ENCODE results near the gene FOXD1. TPM values are rescaled to one million over a fixed set of nuclear protein-coding genes. Genes with fewer than 3 reads are reported as not detected.
"Not testable (repeated sequence)": the region's sequence is repeated elsewhere in the genome, so short reads cannot be mapped to it uniquely, and the experiment has no call there.

Gene FOXD1
- total and polyA plus RNA-seq, 9 donors: 0.08 to 0.73 (median 0.15) TPM; not detected in 1

DNA sequence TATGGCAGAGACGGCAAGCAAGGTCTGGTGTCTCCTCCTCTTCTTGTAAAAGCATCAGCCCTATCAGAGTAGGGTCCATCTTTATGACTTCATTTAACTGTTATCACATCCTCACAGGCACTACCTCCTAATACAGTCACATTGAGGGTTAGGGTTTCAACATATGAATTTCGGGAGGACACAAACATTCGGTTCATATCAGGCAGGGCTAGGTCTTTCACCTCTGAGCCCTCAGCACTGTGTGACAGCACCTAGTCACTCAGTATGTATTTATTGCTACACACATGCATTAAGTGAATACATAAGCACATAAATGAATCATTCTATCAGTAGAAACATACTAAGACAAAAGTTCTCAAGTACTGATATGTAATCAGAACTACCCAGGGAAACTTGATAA, 40.2 kb upstream of the FOXD1 start:
- Histone ChIP-seq H3K4me1 (ENCODE audit: insufficient read depth) (no peaks in the 10 kb centered on the region), H3K27ac (no peak overlapping the region), H3K4me3 (no peak overlapping the region), H3K9me3 (no peaks in the 10 kb centered on the region), H3K27me3 (no peaks in the 10 kb centered on the region), H3K36me3 (no peaks in the 10 kb centered on the region)
- no peak for DNase-seq
- WGBS, 3 donors: 80 to 84% (median 81%) methylated on average over 3 of the region's 3 CpGs
- no peak for TF ChIP-seq POLR2A (IDR thresholded peaks at IDR 0.05)
- TF ChIP-seq, protein P1, sequence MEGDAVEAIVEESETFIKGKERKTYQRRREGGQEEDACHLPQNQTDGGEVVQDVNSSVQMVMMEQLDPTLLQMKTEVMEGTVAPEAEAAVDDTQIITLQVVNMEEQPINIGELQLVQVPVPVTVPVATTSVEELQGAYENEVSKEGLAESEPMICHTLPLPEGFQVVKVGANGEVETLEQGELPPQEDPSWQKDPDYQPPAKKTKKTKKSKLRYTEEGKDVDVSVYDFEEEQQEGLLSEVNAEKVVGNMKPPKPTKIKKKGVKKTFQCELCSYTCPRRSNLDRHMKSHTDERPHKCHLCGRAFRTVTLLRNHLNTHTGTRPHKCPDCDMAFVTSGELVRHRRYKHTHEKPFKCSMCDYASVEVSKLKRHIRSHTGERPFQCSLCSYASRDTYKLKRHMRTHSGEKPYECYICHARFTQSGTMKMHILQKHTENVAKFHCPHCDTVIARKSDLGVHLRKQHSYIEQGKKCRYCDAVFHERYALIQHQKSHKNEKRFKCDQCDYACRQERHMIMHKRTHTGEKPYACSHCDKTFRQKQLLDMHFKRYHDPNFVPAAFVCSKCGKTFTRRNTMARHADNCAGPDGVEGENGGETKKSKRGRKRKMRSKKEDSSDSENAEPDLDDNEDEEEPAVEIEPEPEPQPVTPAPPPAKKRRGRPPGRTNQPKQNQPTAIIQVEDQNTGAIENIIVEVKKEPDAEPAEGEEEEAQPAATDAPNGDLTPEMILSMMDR (IDR thresholded peaks at IDR 0.05): no peak
- TF ChIP-seq EP300 (IDR thresholded peaks at IDR 0.05): no peak
- intact Hi-C loops (cut with DNase I): no loop called here

DNA sequence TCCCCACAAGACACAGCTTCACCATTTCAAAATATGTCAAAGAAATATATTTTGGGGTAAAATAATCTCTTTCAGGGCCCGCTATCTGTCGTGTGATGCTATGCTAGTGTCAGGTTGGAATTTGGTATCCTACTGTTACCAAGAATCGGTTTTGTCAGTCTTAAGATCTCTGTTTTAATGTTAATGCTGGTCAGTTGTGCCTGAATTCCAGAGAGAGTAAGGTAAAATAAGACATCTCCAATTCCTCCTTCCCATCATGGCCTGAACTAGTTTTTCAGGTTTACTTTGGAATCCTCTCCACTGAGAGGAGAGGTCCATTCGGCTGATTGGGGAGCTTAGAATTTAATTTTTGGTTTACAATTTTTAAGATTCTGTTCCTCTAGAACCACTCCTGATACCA, 39.2 kb upstream of the FOXD1 start:
- DNase-seq: no peak
- WGBS, 3 donors: 58 to 67% (median 66%) methylated on average over 4 of the region's 4 CpGs
- Histone ChIP-seq H3K27ac (no peak overlapping the region), H3K36me3 (no peaks in the 10 kb centered on the region), H3K4me3 (no peak overlapping the region), H3K27me3 (no peaks in the 10 kb centered on the region), H3K9me3 (no peaks in the 10 kb centered on the region), H3K4me1 (ENCODE audit: insufficient read depth) (no peaks in the 10 kb centered on the region)
- intact Hi-C loops (cut with DNase I): no loop called here
- TF ChIP-seq POLR2A (IDR thresholded peaks at IDR 0.05) (no peak), EP300 (IDR thresholded peaks at IDR 0.05) (no peak)
- TF ChIP-seq, protein P1 (IDR thresholded peaks at IDR 0.05): no peak

DNA sequence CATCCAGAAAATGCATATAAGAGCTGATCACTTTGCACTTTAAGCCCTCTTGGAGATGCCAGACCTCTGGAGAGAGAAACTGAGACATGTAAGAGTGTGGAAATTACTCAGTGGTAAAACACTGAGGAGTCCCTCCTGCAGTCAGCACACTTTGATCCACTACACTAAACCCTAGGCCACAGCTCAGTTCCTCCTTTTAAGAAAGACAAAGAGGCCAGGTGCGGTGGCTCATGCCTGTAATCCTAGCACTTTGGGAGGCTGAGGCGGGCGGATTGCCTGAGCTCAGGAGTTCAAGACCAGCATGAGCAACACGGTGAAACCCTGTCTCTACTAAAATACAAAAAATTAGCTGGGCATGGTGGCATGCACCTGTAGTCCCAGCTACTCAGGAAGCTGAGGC, 38.7 kb upstream of the FOXD1 start:
- H3K27me3 ChIP-seq; H3K9me3 ChIP-seq; H3K27ac ChIP-seq; H3K36me3 ChIP-seq; DNase-seq; H3K4me3 ChIP-seq; H3K4me1 ChIP-seq (ENCODE audit: insufficient read depth); intact Hi-C loops (cut with DNase I): not testable (repeated sequence)
- WGBS, 3 donors: 53 to 59% (median 58%) methylated on average over 4 of the region's 4 CpGs

DNA sequence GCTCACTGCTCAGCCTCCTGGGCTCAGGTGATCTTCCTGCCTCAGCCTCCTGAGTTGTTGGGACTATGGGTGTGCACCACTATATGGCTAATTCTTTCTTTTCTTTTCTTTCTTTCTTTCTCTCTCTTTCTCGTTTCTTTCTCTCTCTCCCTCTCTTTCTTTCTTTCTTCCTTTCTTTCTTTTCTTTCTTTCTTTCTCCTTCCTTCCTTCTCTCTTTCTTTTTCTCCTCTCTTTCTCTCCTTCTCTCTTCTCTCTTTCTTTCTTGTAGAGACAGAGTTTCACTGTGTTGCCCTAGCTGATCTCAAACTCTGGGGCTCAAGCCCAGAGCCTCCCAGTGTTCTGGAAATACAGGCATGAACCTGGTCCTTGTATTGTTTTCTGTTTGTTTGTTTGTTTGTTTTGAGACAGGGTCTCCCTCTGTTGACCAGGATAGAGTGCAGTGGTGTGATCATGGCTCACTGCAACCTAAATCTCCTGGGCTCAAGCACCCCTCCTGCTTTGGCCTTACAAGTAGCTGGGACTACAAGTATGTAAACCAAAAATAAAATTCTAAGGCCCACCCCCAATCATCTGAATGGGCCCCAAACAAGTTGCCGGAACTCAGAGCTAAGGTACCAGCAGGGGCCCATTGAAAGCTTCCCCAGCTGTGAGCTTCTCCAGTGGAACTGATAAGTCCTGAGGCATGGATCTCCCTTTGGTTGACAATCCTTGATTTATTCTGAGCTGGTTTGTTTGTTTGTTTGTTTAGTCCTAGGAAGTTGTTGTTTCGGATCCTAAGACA, 37.7 kb upstream of the FOXD1 start:
- H3K4me3 ChIP-seq: no peak overlapping the region
- no peaks in the 10 kb centered on the region for H3K36me3 ChIP-seq
- H3K4me1 ChIP-seq (ENCODE audit: insufficient read depth): no peaks in the 10 kb centered on the region
- no peaks in the 10 kb centered on the region for H3K27me3 ChIP-seq
- no peak for DNase-seq
- H3K27ac ChIP-seq: no peak overlapping the region
- H3K9me3 ChIP-seq: no peaks in the 10 kb centered on the region
- intact Hi-C loops (cut with DNase I): no loop called here
- WGBS, 3 donors: 50 to 67% (median 65%) methylated on average over 3 of the region's 3 CpGs
- TF ChIP-seq POLR2A (IDR thresholded peaks at IDR 0.05): no peak
- TF ChIP-seq, protein P1 (IDR thresholded peaks at IDR 0.05): no peak
- TF ChIP-seq EP300 (IDR thresholded peaks at IDR 0.05): no peak

DNA sequence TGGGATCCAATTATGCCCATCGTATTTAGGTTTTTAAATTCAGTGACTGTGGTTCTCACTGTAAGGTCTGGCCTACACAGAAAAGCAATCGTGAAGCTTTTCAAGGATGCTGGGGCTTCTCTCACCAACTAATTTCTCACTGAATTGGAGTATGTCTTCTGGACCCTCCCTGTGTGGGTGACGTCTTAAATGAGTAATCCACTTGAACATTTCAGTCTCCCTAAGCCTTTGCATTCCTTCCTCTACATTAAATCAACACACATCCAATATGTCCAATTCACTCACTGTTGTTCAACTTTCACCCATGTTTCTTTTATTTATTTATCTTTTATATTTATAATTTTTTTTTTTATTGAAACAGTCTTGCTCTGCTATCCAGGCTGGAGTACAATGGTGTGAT, 37.1 kb upstream of the FOXD1 start:
- 85 to 88% (median 85%) methylated on average over 3 of the region's 3 CpGs for WGBS, 3 donors
- H3K36me3 ChIP-seq: no peaks in the 10 kb centered on the region
- no peak for DNase-seq
- H3K27ac ChIP-seq: no peak overlapping the region
- H3K9me3 ChIP-seq: no peaks in the 10 kb centered on the region
- H3K4me3 ChIP-seq: no peak overlapping the region
- TF ChIP-seq EP300 (IDR thresholded peaks at IDR 0.05): no peak
- TF ChIP-seq, protein P1 (IDR thresholded peaks at IDR 0.05): no peak
- no peaks in the 10 kb centered on the region for H3K27me3 ChIP-seq
- intact Hi-C loops (cut with DNase I): no loop called here
- no peaks in the 10 kb centered on the region for H3K4me1 ChIP-seq (ENCODE audit: insufficient read depth)
